Measurements from ENCODE around the gene KRTAP10-4. TPM values are rescaled to one million over a fixed set of nuclear protein-coding genes. Genes with fewer than 3 reads are reported as not detected.
"Not testable (repeated sequence)": the region's sequence is repeated elsewhere in the genome, so short reads cannot be mapped to it uniquely, and the experiment has no call there.

KRTAP10-4 gene
- total and polyA plus RNA-seq, 2 donors (not counting 3 experiments of a cell fraction or from before 2014, with no cell fraction given): not detected

GRCh38 chr21:44601091-44601490 is 27.6 kb downstream of the KRTAP10-4 start:
- H3K36me3 ChIP-seq (ENCODE audit: control insufficient read depth in 2 of 2, extremely low read depth in 1 of 2, insufficient read depth in 2 of 2, low read length in 2 of 2); H3K27ac ChIP-seq (ENCODE audit: insufficient read depth, low read depth, low read length); H2AFZ ChIP-seq (ENCODE audit: low read depth, low read length); H3K4me3 ChIP-seq (replicated peaks in 1 of 3; ENCODE audit: insufficient read depth in 1 of 3, low read depth in 1 of 3, low read length in 3 of 3); H3K9me3 ChIP-seq (replicated peaks; ENCODE audit: control insufficient read depth, insufficient read depth, low read length); POLR2A ChIA-PET; H3K9me1 ChIP-seq (replicated peaks; ENCODE audit: control insufficient read depth, extremely low read depth, insufficient read depth, low read length); H3K9ac ChIP-seq (replicated peaks; ENCODE audit: extremely low read depth, insufficient read depth, low read length); H3K27me3 ChIP-seq (ENCODE audit: control insufficient read depth in 2 of 2, insufficient read depth in 2 of 2, low read length in 2 of 2); dilution Hi-C loops (cut with MboI; ENCODE audit: extremely low pct_ligation_motif_present, low sequenced_read_pairs); DNase-seq (ENCODE audit: low read depth, low spot score); H3K79me2 ChIP-seq (ENCODE audit: control insufficient read depth, insufficient read depth, low read length); BruUV-seq (replicated peaks); H3K4me1 ChIP-seq (ENCODE audit: control insufficient read depth, extremely low read depth, insufficient read depth, low read length); H3K4me2 ChIP-seq (ENCODE audit: insufficient read depth, low read length); intact Hi-C loops (cut with micrococcal nuclease); FAIRE-seq; H4K20me1 ChIP-seq (replicated peaks; ENCODE audit: control insufficient read depth, extremely low read depth, insufficient read depth, low read length): not testable (repeated sequence)
- CTCF ChIA-PET: interaction anchor here (0.6 to 1.2 kb wide), 2 partner anchors 9 to 118 kb away, joined by 3 to 4 read pairs; partner anchors contain the start of gene KRTAP10-6

- ChIA-PET POLR2A (no interaction called here), CTCF (no interaction called here)
- Histone ChIP-seq H3K9ac (replicated peaks; ENCODE audit: extremely low read depth, insufficient read depth, low read length) (no peak overlapping the region), H3K4me2 (ENCODE audit: insufficient read depth, low read length) (no peak overlapping the region), H3K36me3 (ENCODE audit: control insufficient read depth in 2 of 2, extremely low read depth in 1 of 2, insufficient read depth in 2 of 2, low read length in 2 of 2) (no peaks in the 10 kb centered on the region), H2AFZ (ENCODE audit: low read depth, low read length) (no peak overlapping the region), H3K9me3 (replicated peaks; ENCODE audit: control insufficient read depth, insufficient read depth, low read length) (no peaks in the 10 kb centered on the region), H4K20me1 (replicated peaks; ENCODE audit: control insufficient read depth, extremely low read depth, insufficient read depth, low read length) (no peaks in the 10 kb centered on the region), H3K4me1 (ENCODE audit: control insufficient read depth, extremely low read depth, insufficient read depth, low read length) (no peaks in the 10 kb centered on the region), H3K27ac (ENCODE audit: insufficient read depth, low read depth, low read length) (no peak overlapping the region), H3K4me3 (replicated peaks in 1 of 3; ENCODE audit: insufficient read depth in 1 of 3, low read depth in 1 of 3, low read length in 3 of 3) (no peak overlapping the region), H3K9me1 (replicated peaks; ENCODE audit: control insufficient read depth, extremely low read depth, insufficient read depth, low read length) (no peaks in the 10 kb centered on the region), H3K79me2 (ENCODE audit: control insufficient read depth, insufficient read depth, low read length) (no peaks in the 10 kb centered on the region), H3K27me3 (ENCODE audit: control insufficient read depth in 2 of 2, insufficient read depth in 2 of 2, low read length in 2 of 2) (peaks cover 0 to 5% of the 10 kb centered on the region in 2 experiments)
- intact Hi-C loops (cut with micrococcal nuclease) (no loop called here), dilution Hi-C loops (cut with MboI; ENCODE audit: extremely low pct_ligation_motif_present, low sequenced_read_pairs) (no loop called here)
- DNase-seq (ENCODE audit: low read depth, low spot score): no peak
- TF ChIP-seq FOS (IDR thresholded peaks at IDR 0.05; ENCODE audit: borderline replicate concordance, insufficient read depth, low read length): no peak
- TF ChIP-seq POLR2AphosphoS5 (IDR thresholded peaks at IDR 0.05; ENCODE audit: insufficient read depth, low read depth, low read length): no peak
- no peak for TF ChIP-seq EZH2 (IDR thresholded peaks at IDR 0.05; ENCODE audit: borderline replicate concordance, low read depth, low read length, severe bottlenecking)
- no peak for TF ChIP-seq POLR2A (IDR thresholded peaks at IDR 0.05; ENCODE audit: low read depth, low read length)
- no peak for TF ChIP-seq JUN (IDR thresholded peaks at IDR 0.05; ENCODE audit: borderline replicate concordance, insufficient read depth, insufficient read length, low read depth)
- TF ChIP-seq GATA2 (IDR thresholded peaks at IDR 0.05; ENCODE audit: insufficient read depth, insufficient read length, low read depth, low read length): no peak
- TF ChIP-seq MYC (IDR thresholded peaks at IDR 0.05; ENCODE audit: low read depth, low read length): no peak
- no peak for TF ChIP-seq MAX (IDR thresholded peaks at IDR 0.05; ENCODE audit: insufficient read depth, insufficient read length)
- TF ChIP-seq, protein P1, sequence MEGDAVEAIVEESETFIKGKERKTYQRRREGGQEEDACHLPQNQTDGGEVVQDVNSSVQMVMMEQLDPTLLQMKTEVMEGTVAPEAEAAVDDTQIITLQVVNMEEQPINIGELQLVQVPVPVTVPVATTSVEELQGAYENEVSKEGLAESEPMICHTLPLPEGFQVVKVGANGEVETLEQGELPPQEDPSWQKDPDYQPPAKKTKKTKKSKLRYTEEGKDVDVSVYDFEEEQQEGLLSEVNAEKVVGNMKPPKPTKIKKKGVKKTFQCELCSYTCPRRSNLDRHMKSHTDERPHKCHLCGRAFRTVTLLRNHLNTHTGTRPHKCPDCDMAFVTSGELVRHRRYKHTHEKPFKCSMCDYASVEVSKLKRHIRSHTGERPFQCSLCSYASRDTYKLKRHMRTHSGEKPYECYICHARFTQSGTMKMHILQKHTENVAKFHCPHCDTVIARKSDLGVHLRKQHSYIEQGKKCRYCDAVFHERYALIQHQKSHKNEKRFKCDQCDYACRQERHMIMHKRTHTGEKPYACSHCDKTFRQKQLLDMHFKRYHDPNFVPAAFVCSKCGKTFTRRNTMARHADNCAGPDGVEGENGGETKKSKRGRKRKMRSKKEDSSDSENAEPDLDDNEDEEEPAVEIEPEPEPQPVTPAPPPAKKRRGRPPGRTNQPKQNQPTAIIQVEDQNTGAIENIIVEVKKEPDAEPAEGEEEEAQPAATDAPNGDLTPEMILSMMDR (IDR thresholded peaks at IDR 0.05; ENCODE audit: extremely low read depth in 1 of 2, insufficient read depth in 1 of 2, low read depth in 1 of 2, low read length in 2 of 2): no peak
- FAIRE-seq: no peak
- BruUV-seq (replicated peaks): no TSS peak
Observed at GRCh38 chr21:44601596-44602462, 28.3 kb downstream of the KRTAP10-4 start.

Data from endothelial cell of umbilical vein (primary cell).